ENCODE data around the gene PCSK4.
"Not testable (repeated sequence)": the region's sequence is repeated elsewhere in the genome, so short reads cannot be mapped to it uniquely, and the experiment has no call there.

The PCSK4 gene

DNA sequence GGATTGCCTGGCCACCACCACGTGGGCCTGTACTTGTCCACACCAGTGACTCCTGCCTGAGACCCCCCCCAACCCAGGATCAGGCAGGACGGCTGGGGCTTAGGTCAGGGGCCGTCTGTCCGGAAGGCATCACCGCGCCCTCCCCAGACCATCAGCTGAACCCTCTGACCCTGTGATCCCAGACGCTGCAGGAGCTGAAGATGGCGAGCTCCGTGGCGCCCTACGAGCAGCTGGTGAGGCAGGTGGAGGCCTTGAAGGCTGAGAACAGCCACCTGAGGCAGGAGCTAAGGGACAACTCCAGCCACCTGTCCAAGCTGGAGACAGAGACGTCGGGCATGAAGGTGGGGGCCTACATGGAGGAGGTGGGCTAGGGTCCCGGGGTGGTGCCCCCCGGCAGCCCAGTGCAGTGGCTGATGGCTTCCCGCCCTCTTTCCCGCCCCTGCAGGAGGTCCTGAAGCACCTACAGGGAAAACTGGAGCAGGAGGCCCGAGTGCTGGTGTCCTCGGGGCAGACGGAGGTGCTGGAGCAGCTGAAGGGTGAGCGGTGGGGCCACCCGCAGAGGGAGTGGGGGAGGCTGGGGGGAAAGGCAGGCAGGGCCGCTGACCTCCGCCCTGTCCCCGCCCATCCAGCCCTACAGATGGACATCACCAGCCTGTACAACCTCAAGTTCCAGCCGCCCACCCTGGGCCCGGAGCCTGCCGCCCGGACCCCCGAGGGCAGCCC, 37.2 kb downstream of the PCSK4 start:
- no peak for DNase-seq

DNA sequence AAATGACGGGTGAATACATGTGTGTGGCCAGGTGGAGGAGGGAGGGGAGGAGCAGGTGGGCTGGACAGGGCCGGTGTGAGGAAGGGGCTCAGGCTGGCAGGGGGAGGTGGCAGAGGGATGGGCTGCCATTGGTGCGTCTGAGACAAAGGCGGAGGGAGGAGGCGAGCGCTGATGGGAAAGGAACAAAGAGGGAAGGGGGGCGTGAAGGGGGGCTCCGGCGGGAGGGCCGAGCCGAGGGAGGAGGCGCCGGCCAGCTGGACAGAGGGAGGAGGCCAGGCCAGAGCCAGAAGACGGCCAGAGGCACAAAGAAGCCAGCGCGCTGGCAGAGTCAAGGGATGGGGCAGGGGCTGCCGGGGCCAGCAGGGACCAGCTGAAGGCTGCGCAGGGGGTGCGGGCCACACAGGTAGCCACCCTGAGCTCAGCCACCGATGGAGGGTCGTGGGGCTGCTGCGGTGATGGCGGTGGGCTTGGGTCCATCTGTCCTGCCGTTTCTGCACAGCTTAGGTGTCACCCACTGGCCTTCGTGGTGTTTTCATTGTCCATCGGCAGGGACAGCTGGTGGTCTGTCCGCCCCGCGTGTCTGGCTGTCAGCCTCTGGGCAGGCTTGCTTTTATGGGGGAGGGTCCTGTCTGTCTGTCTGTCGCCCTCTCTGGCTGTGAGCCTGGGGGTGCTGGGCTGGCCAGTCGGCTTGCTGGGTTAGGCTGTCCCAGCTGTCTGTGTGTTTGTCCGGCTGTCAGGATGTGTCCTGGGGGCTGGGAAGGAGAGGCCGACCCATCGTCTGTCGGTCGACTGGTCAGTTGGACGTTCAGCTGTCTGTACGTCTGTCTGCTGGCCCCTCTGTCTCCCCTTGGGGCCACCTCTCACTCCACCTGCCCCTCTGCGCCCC, 38.0 kb downstream of the PCSK4 start:
- DNase-seq: no peak

GRCh38 chr19:1450735-1451731, 39.1 kb downstream of the PCSK4 start:
- no peak for DNase-seq

DNA sequence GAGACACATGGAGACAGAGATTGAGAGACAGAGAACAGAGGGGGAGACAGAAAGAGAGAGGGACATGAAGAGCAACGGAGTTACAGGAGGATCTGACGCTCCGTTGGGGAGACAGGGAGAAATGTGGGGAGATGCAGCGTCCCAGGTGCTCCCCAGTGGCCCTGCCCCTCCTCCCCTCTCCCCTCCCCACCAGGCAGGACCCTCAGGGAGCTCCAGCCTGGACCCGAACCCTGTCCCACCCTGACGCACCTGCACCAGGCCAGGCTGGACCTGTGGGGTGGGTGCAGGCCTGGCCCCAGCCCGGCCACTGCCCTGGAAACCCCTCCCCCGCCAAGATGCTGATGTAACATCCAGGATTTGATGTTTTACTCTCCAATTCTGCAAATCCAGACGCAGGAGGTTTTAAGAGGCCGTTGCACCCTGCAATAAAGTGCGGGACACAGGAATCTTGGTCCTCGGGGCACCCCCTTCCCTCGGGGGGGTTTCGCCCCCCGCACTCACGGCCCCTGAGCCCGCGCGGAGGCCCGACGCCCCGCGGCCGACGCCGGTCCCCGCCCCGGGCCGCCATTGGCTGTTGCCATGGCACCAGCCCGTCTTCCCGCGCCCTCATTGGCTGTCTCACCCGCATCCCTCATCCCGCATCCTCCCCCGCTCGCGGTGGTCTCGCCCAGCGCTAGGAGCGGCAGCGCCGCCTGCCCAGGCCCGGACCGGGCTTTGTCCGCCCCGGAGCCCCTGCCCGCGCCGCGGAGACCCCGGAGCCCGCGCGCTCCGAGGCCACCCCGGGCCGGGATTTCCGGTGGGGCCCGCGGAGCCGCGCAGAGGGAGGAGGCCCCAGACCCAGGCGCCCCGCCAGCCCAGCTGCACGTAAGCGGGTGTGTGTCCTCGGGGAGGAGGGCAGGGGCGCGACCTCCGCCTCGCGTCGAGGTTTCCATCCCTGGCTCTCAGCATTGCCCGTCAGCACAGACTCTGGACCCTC, 40.4 kb downstream of the PCSK4 start, which contains the start of gene APC2:
APC2 (plus strand) TSS at position 655 of the 976 bp plus-strand sequence. CDS start 2,881 bp downstream, outside the sequence.
- DNase-seq: no peak

DNA sequence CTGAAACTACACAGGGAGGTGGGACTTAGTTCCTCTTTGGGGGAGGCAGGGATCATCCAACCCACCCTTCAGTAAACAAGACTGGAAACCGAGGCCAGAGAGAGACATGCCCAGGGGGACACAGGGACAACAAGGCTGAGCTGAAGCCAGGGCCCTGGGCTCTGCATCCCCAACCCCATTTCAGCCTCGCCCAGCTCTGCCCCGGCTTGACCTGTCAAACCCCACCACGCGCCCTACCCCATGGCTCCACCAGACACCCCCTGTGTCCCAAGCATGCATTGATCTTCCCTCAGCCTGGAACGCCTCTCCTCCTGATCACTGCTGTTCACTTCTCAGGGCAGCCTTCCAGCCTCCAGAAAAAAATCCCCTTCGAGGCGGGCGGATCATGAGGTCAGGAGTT, 42.2 kb downstream of the PCSK4 start:
- DNase-seq: no peak

- no peak for DNase-seq
Measured at GRCh38 chr19:1447504-1447903, 42.6 kb downstream of the PCSK4 start.

GRCh38 chr19:1446713-1447481, 43.3 kb downstream of the PCSK4 start:
- DNase-seq: no peak

DNA sequence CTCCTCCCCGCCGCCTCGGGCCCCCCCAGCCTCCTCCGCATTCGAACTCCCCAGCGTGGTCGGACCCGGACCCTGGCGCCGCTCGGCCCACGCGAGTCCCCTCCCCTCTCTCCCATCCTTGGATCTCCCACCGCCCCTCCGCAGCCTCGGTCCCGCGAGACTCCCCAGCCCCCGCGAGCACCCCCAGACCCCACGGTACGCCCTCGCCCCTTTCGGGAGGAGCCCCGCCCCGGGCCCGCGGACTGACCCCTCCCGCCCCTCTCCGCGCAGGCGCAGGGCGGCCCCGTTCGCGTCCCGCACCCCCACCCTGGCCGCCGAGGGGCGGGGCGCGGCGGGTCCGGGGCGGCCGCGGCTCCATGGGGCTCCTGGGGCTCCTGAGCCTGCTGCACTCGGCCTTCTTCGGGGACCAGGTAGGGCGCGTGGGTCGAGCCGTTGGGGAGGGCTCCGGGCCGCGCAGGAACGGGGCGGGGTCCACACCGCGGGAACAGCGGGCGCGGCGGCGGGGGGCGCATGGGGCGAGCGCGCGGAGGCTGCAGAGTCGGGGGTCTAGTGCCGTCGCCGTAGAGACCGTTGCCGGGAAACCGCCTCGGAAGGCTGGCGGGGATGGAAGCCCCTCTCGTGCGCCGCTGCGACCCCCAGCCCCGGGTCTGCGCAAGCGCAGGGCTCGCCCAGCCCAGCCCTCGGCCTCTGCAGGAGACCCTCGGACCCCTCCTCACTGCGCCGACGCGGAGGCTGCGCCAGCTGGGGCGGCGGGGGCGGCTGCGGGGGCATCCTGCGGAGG, 44.0 kb downstream of the PCSK4 start:
- DNase-seq: no peak

GRCh38 chr19:1445185-1445931, 44.8 kb downstream of the PCSK4 start:
- DNase-seq: peak; percentile 83

GRCh38 chr19:1441677-1442438, 48.3 kb downstream of the PCSK4 start:
- DNase-seq: no peak

DNA sequence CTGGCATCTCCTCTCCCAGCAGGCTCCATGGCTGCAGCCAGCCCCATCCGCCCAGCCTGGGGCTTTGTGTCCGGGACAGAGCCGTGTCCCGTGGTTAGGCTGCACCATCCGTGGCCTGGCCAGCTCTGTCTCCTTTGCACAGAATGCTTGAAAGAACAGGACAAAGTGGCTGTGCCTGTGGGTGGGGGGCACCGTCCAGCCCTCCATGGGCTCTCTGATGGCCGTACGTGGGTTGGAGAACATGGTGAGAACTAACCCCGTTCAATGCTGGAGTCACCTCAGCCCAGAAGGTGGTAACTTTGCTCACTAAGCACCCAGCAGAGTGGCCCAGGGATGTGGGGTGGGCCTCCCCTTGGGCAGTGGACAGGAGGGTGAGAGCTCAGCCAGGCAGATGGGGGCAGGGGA, 49.1 kb downstream of the PCSK4 start:
- no peak for DNase-seq

- no peak for DNase-seq
Measured at GRCh38 chr19:1440418-1440801, 49.7 kb downstream of the PCSK4 start.

- not testable (repeated sequence) for DNase-seq
Measured at GRCh38 chr19:1439525-1440417, 50.4 kb downstream of the PCSK4 start.

DNA sequence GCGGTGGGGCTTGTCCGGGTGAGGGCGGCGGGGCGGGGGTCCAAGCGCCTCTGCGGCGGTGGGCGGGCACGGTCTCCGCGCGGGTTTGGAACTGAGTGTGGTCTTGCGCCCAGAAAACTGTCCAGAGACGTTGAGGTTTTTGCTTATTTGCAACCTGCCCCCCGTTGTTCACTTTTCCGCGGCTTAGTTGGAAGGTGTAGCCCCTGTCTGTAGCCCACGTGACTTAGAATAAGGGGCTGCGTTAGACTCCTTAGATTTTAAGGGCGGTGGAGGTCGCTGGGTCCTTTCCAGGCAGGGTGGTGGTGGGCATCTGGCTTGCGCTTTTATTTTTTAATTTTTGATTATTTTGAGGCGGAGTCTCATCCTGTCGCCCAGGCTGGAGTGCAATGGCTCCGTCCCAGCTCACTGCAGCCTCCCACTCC, 51.2 kb downstream of the PCSK4 start:
- DNase-seq: no peak

DNA sequence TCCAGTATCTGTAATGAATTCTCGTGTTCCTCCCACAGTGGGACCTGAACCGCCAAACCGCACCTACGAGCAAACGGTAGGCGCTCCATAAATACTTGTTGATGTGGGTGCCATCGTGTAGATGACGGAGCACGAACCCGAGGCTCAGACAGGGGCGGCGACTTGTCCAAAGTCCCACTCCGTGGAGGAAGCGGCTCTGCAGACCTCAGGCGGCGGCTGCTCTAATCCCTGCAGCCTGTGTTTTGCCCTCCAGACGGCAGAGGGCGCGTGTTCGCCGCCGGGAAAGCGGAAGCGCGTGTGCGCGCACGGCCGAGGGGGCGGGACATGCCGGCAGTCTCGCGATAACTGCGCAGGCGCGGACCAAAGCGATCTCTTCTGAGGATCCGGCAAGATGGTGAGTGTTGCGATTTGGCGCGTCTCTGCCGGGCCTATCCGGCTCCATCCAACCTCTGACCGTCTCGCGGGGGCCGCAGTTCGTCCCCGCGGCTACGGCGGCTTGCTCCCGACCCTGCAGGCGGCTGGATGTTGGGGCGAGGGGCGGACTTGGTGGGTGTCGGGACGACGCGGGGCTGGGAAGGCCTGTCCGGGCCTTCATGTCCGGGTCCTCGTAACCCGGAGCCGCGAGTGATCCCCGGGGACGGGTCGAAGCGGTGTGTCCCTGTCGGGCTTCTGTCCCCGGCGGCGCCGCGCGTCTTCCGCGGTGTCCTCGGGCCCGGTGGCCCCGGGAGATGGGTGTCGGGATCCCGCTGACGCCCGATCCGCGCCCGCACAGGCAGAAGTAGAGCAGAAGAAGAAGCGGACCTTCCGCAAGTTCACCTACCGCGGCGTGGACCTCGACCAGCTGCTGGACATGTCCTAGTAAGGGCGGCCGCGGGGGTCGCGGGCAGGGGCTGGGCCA, 51.9 kb downstream of the PCSK4 start, which contains the start of gene RPS15:
RPS15 (plus strand) TSS at position 362 of the 898 bp plus-strand sequence; CDS start at position 392, 30 bp downstream.
- peak; percentile 96 for DNase-seq

DNA sequence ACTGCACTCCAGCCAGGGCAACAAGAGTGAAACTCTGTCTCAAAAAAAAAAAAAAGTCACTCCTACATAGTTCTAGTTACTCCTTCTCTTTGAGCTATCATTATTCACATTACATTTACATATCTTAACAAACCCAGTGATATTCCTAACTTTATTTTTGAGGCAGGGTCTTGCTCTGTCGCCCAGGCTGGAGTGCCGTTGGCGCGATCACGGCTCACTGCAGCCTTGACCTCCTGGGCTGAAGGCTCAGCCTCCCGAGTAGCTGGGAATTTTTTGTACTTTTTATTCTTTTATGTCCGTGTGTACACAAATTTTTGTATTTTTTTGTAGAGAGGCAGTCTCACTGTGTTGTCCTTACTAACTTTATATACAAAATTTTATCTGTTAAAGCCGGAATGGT, 52.5 kb downstream of the PCSK4 start:
- DNase-seq: no peak
